ENCODE measurements around the gene KIF17. TPM values are rescaled to one million over a fixed set of nuclear protein-coding genes. Genes with fewer than 3 reads are reported as not detected.

Gene KIF17
- total RNA-seq, 1 donor from 2014 or later: 8.4 TPM

- no peak overlapping the region for H3K4me3 ChIP-seq
- peaks cover 37% of the 10 kb centered on the region for H3K27me3 ChIP-seq (ENCODE audit: low read depth)
- H3K9me3 ChIP-seq: no peaks in the 10 kb centered on the region
- ATAC-seq: no peak
- no peaks in the 10 kb centered on the region for H3K36me3 ChIP-seq
- H3K27ac ChIP-seq: no peak overlapping the region
- H3K4me1 ChIP-seq: peaks cover 11% of the 10 kb centered on the region
- TF ChIP-seq, protein P1, sequence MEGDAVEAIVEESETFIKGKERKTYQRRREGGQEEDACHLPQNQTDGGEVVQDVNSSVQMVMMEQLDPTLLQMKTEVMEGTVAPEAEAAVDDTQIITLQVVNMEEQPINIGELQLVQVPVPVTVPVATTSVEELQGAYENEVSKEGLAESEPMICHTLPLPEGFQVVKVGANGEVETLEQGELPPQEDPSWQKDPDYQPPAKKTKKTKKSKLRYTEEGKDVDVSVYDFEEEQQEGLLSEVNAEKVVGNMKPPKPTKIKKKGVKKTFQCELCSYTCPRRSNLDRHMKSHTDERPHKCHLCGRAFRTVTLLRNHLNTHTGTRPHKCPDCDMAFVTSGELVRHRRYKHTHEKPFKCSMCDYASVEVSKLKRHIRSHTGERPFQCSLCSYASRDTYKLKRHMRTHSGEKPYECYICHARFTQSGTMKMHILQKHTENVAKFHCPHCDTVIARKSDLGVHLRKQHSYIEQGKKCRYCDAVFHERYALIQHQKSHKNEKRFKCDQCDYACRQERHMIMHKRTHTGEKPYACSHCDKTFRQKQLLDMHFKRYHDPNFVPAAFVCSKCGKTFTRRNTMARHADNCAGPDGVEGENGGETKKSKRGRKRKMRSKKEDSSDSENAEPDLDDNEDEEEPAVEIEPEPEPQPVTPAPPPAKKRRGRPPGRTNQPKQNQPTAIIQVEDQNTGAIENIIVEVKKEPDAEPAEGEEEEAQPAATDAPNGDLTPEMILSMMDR (IDR thresholded peaks at IDR 0.05): no peak
- intact Hi-C loops (cut with DNase I): no loop called here
- DNase-seq: no peak
Observed at GRCh38 chr1:20726932-20727745, 9.3 kb upstream of the KIF17 start.

DNA sequence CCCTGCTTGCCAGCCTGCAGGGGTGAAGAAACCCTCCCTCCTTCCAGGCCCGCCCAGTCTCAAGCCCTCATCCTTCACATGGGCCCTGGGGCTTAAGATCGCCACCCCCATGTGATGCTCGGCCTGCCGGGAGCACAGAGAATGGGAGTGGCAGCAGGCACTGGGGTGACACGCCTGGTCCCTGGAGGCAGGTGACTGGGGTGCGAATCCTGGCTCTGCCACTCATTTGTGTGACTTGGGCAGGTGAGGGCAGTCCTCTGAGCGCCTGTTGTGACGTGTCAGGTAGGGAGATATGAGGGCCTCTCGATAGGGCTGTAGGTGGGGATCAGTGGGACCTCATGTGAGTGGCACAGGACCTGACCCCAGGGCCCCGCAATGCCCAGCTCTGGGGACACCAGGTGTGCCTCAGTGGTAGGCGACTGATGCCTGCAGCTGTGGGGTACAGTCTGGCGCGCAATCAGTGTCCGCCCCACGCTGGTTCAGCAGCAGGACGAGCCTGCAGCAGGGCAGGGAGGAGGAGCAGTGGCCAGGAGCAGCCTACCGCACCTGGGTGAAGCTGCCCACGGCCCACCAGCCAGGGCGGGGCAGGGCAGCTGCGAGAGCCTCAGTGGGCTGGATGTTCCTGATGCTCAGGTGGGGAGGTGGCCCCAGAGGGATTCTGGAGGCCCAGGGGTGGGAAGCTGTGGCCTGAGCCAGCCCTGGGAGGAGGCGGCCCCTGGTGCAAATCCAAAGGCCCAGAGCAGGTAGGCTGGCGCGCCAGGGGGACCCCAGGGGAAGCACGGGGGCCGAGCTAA is 8.5 kb upstream of the KIF17 start:
- H3K27me3 ChIP-seq (ENCODE audit: low read depth): peaks cover 30% of the 10 kb centered on the region
- TF ChIP-seq, protein P1 (IDR thresholded peaks at IDR 0.05): no peak
- no peak overlapping the region for H3K27ac ChIP-seq
- no peak for DNase-seq
- no peak for ATAC-seq
- peaks cover 6% of the 10 kb centered on the region for H3K4me1 ChIP-seq
- H3K4me3 ChIP-seq: no peak overlapping the region
- H3K36me3 ChIP-seq: no peaks in the 10 kb centered on the region
- H3K9me3 ChIP-seq: no peaks in the 10 kb centered on the region
- intact Hi-C loops (cut with DNase I): no loop called here

DNA sequence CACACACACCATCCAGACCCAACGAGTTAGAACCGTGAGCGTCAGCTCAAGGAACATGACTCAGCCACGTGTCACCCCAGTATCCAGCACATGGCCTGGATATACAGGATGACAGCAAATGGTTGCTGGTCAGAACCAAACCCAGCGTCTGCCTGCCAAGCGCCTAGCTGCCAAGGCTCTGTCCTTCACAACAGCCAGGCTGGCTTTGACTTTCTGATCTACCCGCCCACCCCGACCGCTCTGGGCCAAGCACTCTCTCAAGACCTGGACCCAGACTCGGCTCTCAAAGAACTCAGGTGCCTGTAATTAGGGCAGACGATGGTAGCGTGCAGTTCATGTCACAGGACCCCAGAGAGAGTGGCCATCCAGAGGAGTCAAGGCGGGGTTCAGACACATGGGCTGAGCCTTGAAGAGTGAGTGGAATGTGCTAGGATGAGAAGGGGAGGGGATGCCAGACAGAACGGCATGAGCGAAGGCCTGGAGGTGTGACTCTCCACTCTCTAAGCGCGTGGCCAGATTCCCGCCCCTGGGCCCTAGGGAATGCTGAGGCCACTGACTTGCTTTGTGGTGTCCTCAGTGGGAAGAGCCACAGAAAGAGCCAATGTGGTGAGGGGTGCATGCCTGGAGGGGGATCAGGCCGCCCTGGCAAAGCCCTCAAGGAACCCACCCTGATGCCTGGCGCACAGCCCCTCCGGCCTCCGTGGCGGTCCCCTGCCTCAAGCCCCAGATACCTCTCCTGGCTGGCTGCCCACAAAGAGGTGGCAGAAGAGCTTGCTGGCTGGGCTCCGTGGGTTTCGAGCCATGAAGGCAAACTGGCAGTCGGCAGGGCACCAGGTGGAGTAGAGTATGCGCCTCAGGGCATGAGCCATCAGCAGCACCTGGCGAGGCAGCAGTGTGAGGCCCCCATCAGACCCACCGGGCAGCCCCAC is 7.6 kb upstream of the KIF17 start:
- Histone ChIP-seq H3K4me1 (no peaks in the 10 kb centered on the region), H3K36me3 (no peaks in the 10 kb centered on the region), H3K4me3 (no peak overlapping the region), H3K9me3 (no peaks in the 10 kb centered on the region), H3K27me3 (ENCODE audit: low read depth) (peaks cover 21% of the 10 kb centered on the region), H3K27ac (no peak overlapping the region)
- intact Hi-C loops (cut with DNase I): no loop called here
- TF ChIP-seq, protein P1 (IDR thresholded peaks at IDR 0.05): no peak
- no peak for DNase-seq
- ATAC-seq: no peak

DNA sequence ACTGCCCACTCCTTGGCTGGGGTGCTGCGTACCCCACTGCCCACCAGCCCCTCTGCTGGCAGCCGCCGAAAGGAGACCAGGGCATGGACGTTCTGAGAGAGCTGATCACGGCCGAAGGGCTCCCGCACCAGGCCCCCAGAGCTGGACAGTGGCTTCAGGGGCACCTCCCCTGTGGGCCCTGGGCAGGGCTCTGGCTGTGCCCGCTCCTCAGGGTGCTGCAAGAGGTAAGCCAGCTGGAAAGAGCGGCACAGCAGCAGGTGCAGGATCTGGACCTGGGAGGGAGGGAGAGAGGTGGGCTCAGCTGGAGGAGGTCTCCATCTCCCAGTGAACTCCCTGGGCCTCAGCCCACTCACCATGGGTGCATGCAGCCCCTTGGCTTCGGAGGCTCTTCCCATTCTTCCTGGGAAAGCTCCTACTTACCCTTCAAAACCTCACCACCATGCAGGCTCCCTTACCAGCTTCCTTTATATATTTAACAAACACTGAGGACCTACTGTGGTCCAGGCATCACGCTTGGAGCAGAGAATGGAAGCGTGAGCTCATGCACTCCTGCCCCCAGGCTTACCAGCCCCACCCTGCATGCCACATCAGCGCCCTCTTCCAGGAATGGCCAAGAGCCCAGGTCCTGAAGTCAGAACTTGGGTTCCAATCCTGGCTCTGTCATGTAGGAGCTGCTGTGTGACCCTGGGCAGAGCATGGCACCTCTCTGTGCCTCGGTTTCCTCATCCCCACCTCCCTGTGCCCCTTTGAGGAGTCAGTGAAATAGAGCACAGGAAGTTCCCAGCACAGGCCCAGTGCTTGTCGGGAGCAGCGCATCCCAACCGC is 6.8 kb upstream of the KIF17 start:
- Histone ChIP-seq H3K4me3 (no peak overlapping the region), H3K36me3 (no peaks in the 10 kb centered on the region), H3K27ac (no peak overlapping the region), H3K4me1 (no peaks in the 10 kb centered on the region), H3K9me3 (no peaks in the 10 kb centered on the region), H3K27me3 (ENCODE audit: low read depth) (peaks cover 12% of the 10 kb centered on the region)
- TF ChIP-seq, protein P1 (IDR thresholded peaks at IDR 0.05): no peak
- intact Hi-C loops (cut with DNase I): no loop called here
- no peak for DNase-seq
- ATAC-seq: no peak
